HEK293 (cell line): Measurements from ENCODE around the gene CCDC178.

Experiments used
- CTCF ChIA-PET: fragments of 350-600 bp; formaldehyde crosslinking; extraction: SDS; loops from one replicate; lab custom pipeline; 2021; ENCODE audit warnings: antibody characterized with exemption; lab: Yijun Ruan, JAX
- POLR2A ChIA-PET: fragments of 300-600 bp; formaldehyde crosslinking; extraction: SDS; loops from one replicate; lab custom pipeline; 2020; ENCODE audit warnings: antibody characterized with exemption, inconsistent platforms; lab: Yijun Ruan, JAX
- H3K27ac ChIP-seq: fragments of 200-500 bp; sonication (Bioruptor generic); 2 replicates; pipeline ENCODE4 v1.5.1; 2014; ENCODE audit warnings: low read depth, low read length, control low read depth, inconsistent platforms; ENCODE audit errors: extremely low read depth
- H3K36me3 ChIP-seq, 2 experiments: fragments of 200-500 bp in 1 of 2; sonication (Bioruptor generic) in 1 of 2; 1 replicate in 1 of 2; 2 replicates in 1 of 2; pipeline ENCODE4 v1.5.1; 2014 to 2017; ENCODE audit warnings: inconsistent platforms in 2 of 2, low read length in 2 of 2; ENCODE audit not compliant: control insufficient read depth in 2 of 2, insufficient read depth in 1 of 2
- H3K4me1 ChIP-seq: fragments of 200-500 bp; sonication (Bioruptor generic); 2 replicates; pipeline ENCODE4 v1.5.1; 2014; ENCODE audit warnings: mild to moderate bottlenecking, low read length, inconsistent platforms; ENCODE audit not compliant: control insufficient read depth, insufficient read depth
- H3K4me3 ChIP-seq: 2 replicates; pipeline ENCODE4 v1.5.1; 2011; ENCODE audit warnings: low read depth, mild to moderate bottlenecking, control low read depth, low read length, moderate library complexity
- H3K9me3 ChIP-seq: fragments of 200-500 bp; sonication (Bioruptor generic); 2 replicates; pipeline ENCODE4 v1.5.1; 2014; ENCODE audit warnings: low read depth, low read length, inconsistent platforms; ENCODE audit not compliant: control insufficient read depth, insufficient read depth
- HOXD13 ChIP-seq: sonication (generic); formaldehyde crosslinking; IDR thresholded peaks from 2 replicates; pipeline ENCODE4 v1.8.0; 2022; ENCODE audit warnings: missing genetic modification reagents, borderline replicate concordance
- KLF9 ChIP-seq: fragments of 450-650 bp; formaldehyde crosslinking; IDR thresholded peaks from 2 replicates; pipeline ENCODE4 v1.5.1; 2016; ENCODE audit warnings: missing biosample characterization, missing genetic modification characterization, low read depth
- PRDM10 ChIP-seq: fragments of 450-650 bp; formaldehyde crosslinking; IDR thresholded peaks from 2 replicates; pipeline ENCODE4 v1.5.1; 2016; ENCODE audit warnings: missing biosample characterization, missing genetic modification characterization
- ZBTB17 ChIP-seq: fragments of 450-650 bp; formaldehyde crosslinking; IDR thresholded peaks from 2 replicates; pipeline ENCODE4 v1.5.1; 2016; ENCODE audit warnings: missing biosample characterization, missing genetic modification characterization
- ZNF175 ChIP-seq: fragments of 450-650 bp; formaldehyde crosslinking; IDR thresholded peaks from 2 replicates; pipeline ENCODE4 v1.5.1; 2016; ENCODE audit warnings: missing biosample characterization, missing genetic modification characterization
- ZNF18 ChIP-seq: fragments of 450-650 bp; formaldehyde crosslinking; IDR thresholded peaks from 2 replicates; pipeline ENCODE4 v1.5.1; 2016; ENCODE audit warnings: missing biosample characterization, missing genetic modification characterization
- ZNF211 ChIP-seq: fragments of 450-650 bp; formaldehyde crosslinking; IDR thresholded peaks from 2 replicates; pipeline ENCODE4 v1.5.1; 2016; ENCODE audit warnings: low read depth, missing biosample characterization, missing genetic modification characterization
- ZNF239 ChIP-seq: fragments of 450-650 bp; formaldehyde crosslinking; IDR thresholded peaks from 2 replicates; pipeline ENCODE4 v1.5.1; 2016; ENCODE audit warnings: missing biosample characterization, missing genetic modification characterization
- ZNF248 ChIP-seq: fragments of 450-650 bp; formaldehyde crosslinking; IDR thresholded peaks from 2 replicates; pipeline ENCODE4 v1.5.1; 2017; ENCODE audit warnings: missing biosample characterization, missing genetic modification characterization
- ZNF280D ChIP-seq: fragments of 450-650 bp; formaldehyde crosslinking; IDR thresholded peaks from 2 replicates; pipeline ENCODE4 v1.5.1; 2016; ENCODE audit warnings: missing biosample characterization, missing genetic modification characterization
- ZNF292 ChIP-seq: fragments of 450-650 bp; formaldehyde crosslinking; IDR thresholded peaks from 2 replicates; pipeline ENCODE4 v1.5.1; 2016; ENCODE audit warnings: low read depth, missing biosample characterization, missing genetic modification characterization, borderline replicate concordance
- ZNF324 ChIP-seq: fragments of 450-650 bp; formaldehyde crosslinking; IDR thresholded peaks from 2 replicates; pipeline ENCODE4 v1.5.1; 2016; ENCODE audit warnings: missing biosample characterization, missing genetic modification characterization
- ZNF416 ChIP-seq: fragments of 450-650 bp; formaldehyde crosslinking; IDR thresholded peaks from 2 replicates; pipeline ENCODE4 v1.5.1; 2016; ENCODE audit warnings: missing biosample characterization, missing genetic modification characterization
- ZNF423 ChIP-seq: fragments of 450-650 bp; formaldehyde crosslinking; IDR thresholded peaks from 2 replicates; pipeline ENCODE4 v1.5.1; 2016; ENCODE audit warnings: missing biosample characterization, missing genetic modification characterization
- ZNF558 ChIP-seq: fragments of 450-650 bp; formaldehyde crosslinking; IDR thresholded peaks from 2 replicates; pipeline ENCODE4 v1.5.1; 2016; ENCODE audit warnings: missing biosample characterization, missing genetic modification characterization
- ZNF776 ChIP-seq: fragments of 450-650 bp; formaldehyde crosslinking; IDR thresholded peaks from 2 replicates; pipeline ENCODE4 v1.5.0; 2017; ENCODE audit warnings: missing biosample characterization, missing genetic modification characterization, borderline replicate concordance
- TF ChIP-seq, protein P1 (sequence below): fragments of 450-650 bp; formaldehyde crosslinking; IDR thresholded peaks from 2 replicates; pipeline ENCODE4; 2016; ENCODE audit warnings: missing biosample characterization, missing genetic modification characterization
- TF ChIP-seq, protein P2 (sequence below): IDR thresholded peaks from 2 replicates; pipeline ENCODE4 v1.6.1; 2011; ENCODE audit warnings: mild to moderate bottlenecking, low read depth, low read length, borderline replicate concordance

Gene CCDC178

GRCh38 chr18:32910694-32911296 is 529.7 kb downstream of the CCDC178 start:
- Histone ChIP-seq H3K4me3 (no peak overlapping the region), H3K27ac (no peak overlapping the region), H3K9me3 (no peaks in the 10 kb centered on the region), H3K36me3 (no peaks in the 10 kb centered on the region), H3K4me1 (no peaks in the 10 kb centered on the region)
- TF ChIP-seq ZNF324 (tag by site-specific recombination) = no peak
- TF ChIP-seq ZNF239 (tag by site-specific recombination) = no peak
- TF ChIP-seq ZNF280D (tag by site-specific recombination) = no peak
- TF ChIP-seq PRDM10 (tag by site-specific recombination) = no peak
- TF ChIP-seq ZNF292 = no peak
- ChIA-PET POLR2A (interaction anchor here (0.6 to 1.1 kb wide), 2 partner anchors 12 to 330 kb away, joined by 3 to 4 read pairs; no protein-coding TSS in a partner anchor), CTCF (interaction anchor here (0.6 to 1.1 kb wide), 4 partner anchors 17 to 567 kb away, joined by 3 to 4 read pairs (median 3); no protein-coding TSS in a partner anchor)

GRCh38 chr18:32909798-32910561 is 530.5 kb downstream of the CCDC178 start:
- no peaks in the 10 kb centered on the region for H3K4me1 ChIP-seq
- CTCF ChIA-PET = interaction anchor here (0.5 to 0.9 kb wide), 4 partner anchors 16 to 566 kb away, joined by 3 to 4 read pairs (median 3); no protein-coding TSS in a partner anchor
- H3K9me3 ChIP-seq = no peaks in the 10 kb centered on the region
- H3K36me3 ChIP-seq = no peaks in the 10 kb centered on the region
- no peak overlapping the region for H3K27ac ChIP-seq
- POLR2A ChIA-PET = interaction anchor here (1.1 kb wide), 1 partner anchor 13 kb away, joined by 3 read pairs; no protein-coding TSS in a partner anchor
- H3K4me3 ChIP-seq = no peak overlapping the region
- TF ChIP-seq ZNF175 (tag by site-specific recombination) (no peak), KLF9 (no peak), ZBTB17 (tag by site-specific recombination) (no peak), ZNF18 (no peak), ZNF280D (tag by site-specific recombination) (no peak), ZNF416 (tag by site-specific recombination) (no peak), ZNF776 (tag by site-specific recombination) (no peak), HOXD13 (no peak), ZNF211 (tag by site-specific recombination) (no peak), ZNF423 (tag by site-specific recombination) (no peak), ZNF248 (tag by site-specific recombination) (no peak), ZNF558 (tag by site-specific recombination) (no peak)
- TF ChIP-seq, protein P1, sequence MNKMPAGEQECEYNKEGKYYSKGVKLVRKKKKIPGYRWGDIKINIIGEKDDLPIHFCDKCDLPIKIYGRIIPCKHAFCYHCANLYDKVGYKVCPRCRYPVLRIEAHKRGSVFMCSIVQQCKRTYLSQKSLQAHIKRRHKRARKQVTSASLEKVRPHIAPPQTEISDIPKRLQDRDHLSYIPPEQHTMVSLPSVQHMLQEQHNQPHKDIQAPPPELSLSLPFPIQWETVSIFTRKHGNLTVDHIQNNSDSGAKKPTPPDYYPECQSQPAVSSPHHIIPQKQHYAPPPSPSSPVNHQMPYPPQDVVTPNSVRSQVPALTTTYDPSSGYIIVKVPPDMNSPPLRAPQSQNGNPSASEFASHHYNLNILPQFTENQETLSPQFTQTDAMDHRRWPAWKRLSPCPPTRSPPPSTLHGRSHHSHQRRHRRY (tag by site-specific recombination) = no peak
- TF ChIP-seq, protein P2, sequence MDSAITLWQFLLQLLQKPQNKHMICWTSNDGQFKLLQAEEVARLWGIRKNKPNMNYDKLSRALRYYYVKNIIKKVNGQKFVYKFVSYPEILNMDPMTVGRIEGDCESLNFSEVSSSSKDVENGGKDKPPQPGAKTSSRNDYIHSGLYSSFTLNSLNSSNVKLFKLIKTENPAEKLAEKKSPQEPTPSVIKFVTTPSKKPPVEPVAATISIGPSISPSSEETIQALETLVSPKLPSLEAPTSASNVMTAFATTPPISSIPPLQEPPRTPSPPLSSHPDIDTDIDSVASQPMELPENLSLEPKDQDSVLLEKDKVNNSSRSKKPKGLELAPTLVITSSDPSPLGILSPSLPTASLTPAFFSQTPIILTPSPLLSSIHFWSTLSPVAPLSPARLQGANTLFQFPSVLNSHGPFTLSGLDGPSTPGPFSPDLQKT = no peak
